Caco-2 (cell line): ENCODE data around the gene TMEM17. TPM values are rescaled to one million over a fixed set of nuclear protein-coding genes. Genes with fewer than 3 reads are reported as not detected.

ENCODE experiments used
- BruUV-seq: library from RNA; stranded (reverse); fragments of 400-500 nt; replicated peaks from 2 replicates; lab custom pipeline; 2021; lab: Mats Ljungman, UMichigan
- CTCF ChIA-PET: fragments of 300-600 bp; sonication (Branson Sonifier 250); formaldehyde crosslinking; loops from one replicate; lab custom pipeline; 2022; ENCODE audit warnings: antibody characterized with exemption; lab: Charles Lee
- POLR2A ChIA-PET: fragments of 300-600 bp; sonication (Branson Sonifier 250); formaldehyde crosslinking; loops from one replicate; lab custom pipeline; 2022; ENCODE audit warnings: antibody characterized with exemption; lab: Charles Lee
- DNase-seq, 2 experiments: peaks; one replicate each; pipeline versions ENCODE4 v3.0.0 to v3.0.0-alpha.2; 2020 to 2022
- H3K27me3 ChIP-seq: replicated peaks from 2 replicates; pipeline ENCODE4 v1.6.0; 2011; ENCODE audit warnings: low read length; ENCODE audit not compliant: control insufficient read depth, insufficient read depth
- H3K36me3 ChIP-seq: 2 replicates; pipeline ENCODE4 v1.5.1; 2011; ENCODE audit warnings: low read length; ENCODE audit not compliant: control insufficient read depth, insufficient read depth
- H3K4me1 ChIP-seq: fragments of 250-450 bp; sonication (Bioruptor Pico); 2 replicates; pipeline ENCODE4 v1.5.1; 2020; ENCODE audit warnings: mild to moderate bottlenecking
- H3K4me3 ChIP-seq: 2 replicates; pipeline ENCODE4 v1.5.1; 2011; ENCODE audit warnings: low read depth, mild to moderate bottlenecking, control low read depth, low read length
- H3K9me3 ChIP-seq: fragments of 250-450 bp; sonication (Bioruptor Pico); 2 replicates; pipeline ENCODE4 v1.5.1; 2020; ENCODE audit warnings: mild to moderate bottlenecking, moderate library complexity
- H3K27ac Mint-ChIP-seq: one replicate; pipeline ENCODE4 v1.8.0; 2022; ENCODE audit warnings: mixed read lengths; ENCODE audit not compliant: unreplicated experiment
- H3K27me3 Mint-ChIP-seq: one replicate; pipeline ENCODE4 v1.8.0; 2022; ENCODE audit warnings: mixed read lengths; ENCODE audit not compliant: insufficient read depth, unreplicated experiment
- H3K36me3 Mint-ChIP-seq: one replicate; pipeline ENCODE4 v1.8.0; 2022; ENCODE audit warnings: mild to moderate bottlenecking, mixed read lengths; ENCODE audit not compliant: insufficient read depth, unreplicated experiment
- H3K4me1 Mint-ChIP-seq: one replicate; pipeline ENCODE4 v1.8.0; 2022; ENCODE audit warnings: low read depth, mixed read lengths; ENCODE audit not compliant: unreplicated experiment
- H3K4me3 Mint-ChIP-seq: one replicate; pipeline ENCODE4 v1.8.0; 2022; ENCODE audit warnings: mild to moderate bottlenecking, moderate library complexity, mixed read lengths; ENCODE audit not compliant: unreplicated experiment
- H3K9me3 Mint-ChIP-seq: one replicate; pipeline ENCODE4 v1.8.0; 2022; ENCODE audit warnings: mixed read lengths; ENCODE audit not compliant: unreplicated experiment
- intact Hi-C: fragments of 100-400 bp; cut with micrococcal nuclease; formaldehyde crosslinking; loops from one replicate; pipeline ENCODE4 v1.10.0; 2022; ENCODE audit not compliant: unreplicated experiment
- total RNA-seq: library from RNA; stranded (reverse); gene quantifications from 2 replicates; pipeline ENCODE4 v1.2.3, GENCODE V29; 2022
- TF ChIP-seq, protein P1 (sequence below), 2 experiments: fragments of 200-600 bp in 1 of 2; IDR thresholded peaks; 1 replicate in 1 of 2; 2 replicates in 1 of 2; pipeline versions ENCODE4 v1.5.1 to v1.8.0; 2011 to 2022; ENCODE audit warnings: antibody characterized with exemption in 1 of 2, control low read depth in 1 of 2, inconsistent platforms in 1 of 2, low read depth in 1 of 2, low read length in 1 of 2, mild to moderate bottlenecking in 1 of 2, moderate library complexity in 1 of 2; ENCODE audit not compliant: insufficient read depth in 1 of 2, severe bottlenecking in 1 of 2, unreplicated experiment in 1 of 2

The TMEM17 gene
- total RNA-seq, 1 experiment from 2014 or later = 3.3 TPM

DNA sequence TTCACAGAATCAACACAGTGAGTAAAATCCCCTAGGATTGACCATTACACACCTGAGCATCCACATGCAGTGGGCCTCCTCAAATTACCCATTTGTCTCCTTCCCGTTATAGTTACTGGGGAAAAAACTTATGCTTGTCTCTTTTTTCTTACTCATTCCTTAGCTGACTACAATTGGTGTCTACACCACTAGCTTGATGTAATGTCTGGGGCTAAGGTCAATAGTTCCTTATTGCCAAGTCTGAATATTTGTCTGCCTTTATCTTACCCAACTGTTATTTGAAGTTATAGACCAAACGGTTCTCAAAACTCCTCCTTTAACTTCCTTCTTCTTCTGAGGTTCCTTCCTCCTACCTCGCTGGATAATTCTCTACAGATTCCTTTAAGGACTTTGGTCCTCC, 41.9 kb upstream of the TMEM17 start:
- H3K4me1 ChIP-seq = peaks cover 4% of the 10 kb centered on the region
- no peak for DNase-seq
- no TSS peak for BruUV-seq
- H3K36me3 ChIP-seq = no peaks in the 10 kb centered on the region
- no peaks in the 10 kb centered on the region for H3K9me3 ChIP-seq
- H3K4me3 ChIP-seq = no peak overlapping the region
- TF ChIP-seq, protein P1, sequence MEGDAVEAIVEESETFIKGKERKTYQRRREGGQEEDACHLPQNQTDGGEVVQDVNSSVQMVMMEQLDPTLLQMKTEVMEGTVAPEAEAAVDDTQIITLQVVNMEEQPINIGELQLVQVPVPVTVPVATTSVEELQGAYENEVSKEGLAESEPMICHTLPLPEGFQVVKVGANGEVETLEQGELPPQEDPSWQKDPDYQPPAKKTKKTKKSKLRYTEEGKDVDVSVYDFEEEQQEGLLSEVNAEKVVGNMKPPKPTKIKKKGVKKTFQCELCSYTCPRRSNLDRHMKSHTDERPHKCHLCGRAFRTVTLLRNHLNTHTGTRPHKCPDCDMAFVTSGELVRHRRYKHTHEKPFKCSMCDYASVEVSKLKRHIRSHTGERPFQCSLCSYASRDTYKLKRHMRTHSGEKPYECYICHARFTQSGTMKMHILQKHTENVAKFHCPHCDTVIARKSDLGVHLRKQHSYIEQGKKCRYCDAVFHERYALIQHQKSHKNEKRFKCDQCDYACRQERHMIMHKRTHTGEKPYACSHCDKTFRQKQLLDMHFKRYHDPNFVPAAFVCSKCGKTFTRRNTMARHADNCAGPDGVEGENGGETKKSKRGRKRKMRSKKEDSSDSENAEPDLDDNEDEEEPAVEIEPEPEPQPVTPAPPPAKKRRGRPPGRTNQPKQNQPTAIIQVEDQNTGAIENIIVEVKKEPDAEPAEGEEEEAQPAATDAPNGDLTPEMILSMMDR (IDR thresholded peaks at IDR 0.05; ENCODE audit: insufficient read depth in 1 of 2, low read depth in 1 of 2, low read length in 1 of 2, severe bottlenecking in 1 of 2, unreplicated experiment in 1 of 2) = no peak
- no peak overlapping the region for H3K4me3 Mint-ChIP-seq
- intact Hi-C loops = no loop called here
- POLR2A ChIA-PET = interaction anchor here (0.6 kb wide), 1 partner anchor 157 kb away, joined by 3 read pairs; the partner anchor contains the start of gene EHBP1
- H3K27me3 Mint-ChIP-seq = no peaks in the 10 kb centered on the region
- no peaks in the 10 kb centered on the region for H3K9me3 Mint-ChIP-seq
- no peaks in the 10 kb centered on the region for H3K4me1 Mint-ChIP-seq
- CTCF ChIA-PET = interaction anchor here (1.0 kb wide), 1 partner anchor 91 kb away, joined by 8 read pairs; no protein-coding TSS in a partner anchor
- no peaks in the 10 kb centered on the region for H3K36me3 Mint-ChIP-seq
- no peaks in the 10 kb centered on the region for H3K27me3 ChIP-seq
- H3K27ac Mint-ChIP-seq = no peak overlapping the region

DNA sequence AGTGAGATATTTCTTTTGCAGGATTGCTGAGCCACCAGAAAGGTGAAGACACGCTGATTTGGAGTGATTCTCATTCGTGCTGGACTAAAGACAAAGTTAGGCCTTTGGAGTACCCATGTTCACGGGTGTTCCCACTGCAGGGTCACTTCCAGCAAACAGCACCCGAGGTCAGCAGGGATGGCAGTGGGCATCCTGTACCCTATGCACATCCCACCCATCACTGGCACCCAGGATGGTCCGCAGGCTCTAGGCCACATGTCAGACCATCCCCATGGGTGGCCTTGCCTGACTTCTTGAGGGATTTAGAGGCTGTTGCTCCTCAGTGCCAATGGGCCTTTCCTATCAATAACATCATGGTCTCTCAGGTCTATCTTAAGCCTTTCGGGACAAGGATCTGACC, 39.3 kb upstream of the TMEM17 start:
- H3K27ac Mint-ChIP-seq = no peak overlapping the region

DNA sequence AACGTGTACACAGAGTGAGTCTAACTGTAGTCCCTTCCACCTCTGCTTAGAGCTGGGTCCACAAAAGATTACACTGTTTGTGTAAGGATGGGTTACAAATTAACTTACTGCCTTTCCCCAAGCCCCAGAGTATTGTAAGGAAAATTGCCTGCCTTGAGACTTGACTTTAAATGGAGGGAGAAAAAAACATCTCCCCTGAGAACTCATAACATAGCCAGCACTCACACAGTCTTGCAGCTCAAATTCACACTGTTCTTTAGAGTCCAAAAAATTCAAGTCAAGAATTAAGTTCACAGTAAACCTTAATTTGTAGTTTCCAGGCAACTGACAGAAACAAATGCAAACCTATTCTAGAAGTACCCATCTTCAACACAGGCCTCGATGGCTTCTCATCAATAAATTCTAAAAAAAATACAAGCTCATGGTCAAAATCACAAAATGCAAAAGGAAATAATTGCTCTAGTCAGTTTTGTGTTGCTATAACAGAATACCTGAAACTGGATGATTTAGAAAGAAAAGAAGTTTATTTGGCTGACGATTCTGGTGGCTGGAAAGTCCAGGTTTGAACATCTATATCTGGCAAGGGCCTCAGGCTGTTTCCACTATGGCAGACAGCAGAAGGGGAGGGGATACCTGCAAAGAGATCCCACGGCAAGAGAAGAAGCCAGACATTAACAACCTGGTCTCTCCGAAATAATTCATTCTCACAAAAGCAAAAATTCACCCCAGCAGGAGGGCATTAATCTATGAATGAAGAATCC, 34.6 kb upstream of the TMEM17 start:
- peaks cover 61% of the 10 kb centered on the region for H3K4me1 Mint-ChIP-seq
- POLR2A ChIA-PET = interaction anchor here (1.6 to 1.8 kb wide), 2 partner anchors 29 to 35 kb away, joined by 9 read pairs; partner anchors contain the start of gene TMEM17

More for the DNA sequence above, 39.3 kb upstream of the TMEM17 start:
- ChIA-PET POLR2A (no interaction called here), CTCF (no interaction called here)
- Mint-ChIP-seq H3K36me3 (no peaks in the 10 kb centered on the region), H3K4me1 (peaks cover 21% of the 10 kb centered on the region), H3K9me3 (no peaks in the 10 kb centered on the region), H3K27me3 (no peaks in the 10 kb centered on the region), H3K4me3 (no peak overlapping the region)
- Histone ChIP-seq H3K36me3 (no peaks in the 10 kb centered on the region), H3K4me1 (peaks cover 21% of the 10 kb centered on the region), H3K4me3 (no peak overlapping the region), H3K27me3 (no peaks in the 10 kb centered on the region), H3K9me3 (no peaks in the 10 kb centered on the region)
- TF ChIP-seq, protein P1 (IDR thresholded peaks at IDR 0.05; ENCODE audit: insufficient read depth in 1 of 2, low read depth in 1 of 2, low read length in 1 of 2, severe bottlenecking in 1 of 2, unreplicated experiment in 1 of 2) = no peak
- no peak for DNase-seq
- intact Hi-C loops = no loop called here
- no TSS peak for BruUV-seq

More for the DNA sequence above, 34.6 kb upstream of the TMEM17 start:
- Mint-ChIP-seq H3K36me3 (no peaks in the 10 kb centered on the region), H3K4me3 (peak overlapping the region; percentile 9), H3K27ac (peak overlapping the region; percentile 78), H3K27me3 (no peaks in the 10 kb centered on the region), H3K9me3 (peaks cover 21% of the 10 kb centered on the region)
- TF ChIP-seq, protein P1 (IDR thresholded peaks at IDR 0.05; ENCODE audit: insufficient read depth in 1 of 2, low read depth in 1 of 2, low read length in 1 of 2, severe bottlenecking in 1 of 2, unreplicated experiment in 1 of 2) = no peak
- H3K9me3 ChIP-seq = no peaks in the 10 kb centered on the region
- H3K4me1 ChIP-seq = peaks cover 60% of the 10 kb centered on the region
- intact Hi-C loops = loop anchor here (1.0 kb wide), 2 partner anchors 30 to 165 kb away; partner anchors contain the start of gene EHBP1
- no TSS peak for BruUV-seq
- H3K27me3 ChIP-seq = no peaks in the 10 kb centered on the region
- H3K36me3 ChIP-seq = no peaks in the 10 kb centered on the region
- CTCF ChIA-PET = interaction anchor here (0.7 kb wide), 1 partner anchor 188 kb away, joined by 3 read pairs; no protein-coding TSS in a partner anchor
- DNase-seq = peak in 1 of 2 experiments; percentile 67
- H3K4me3 ChIP-seq = no peak overlapping the region
